Measurements from ENCODE around the gene TMEM9. TPM values are rescaled to one million over a fixed set of nuclear protein-coding genes. Genes with fewer than 3 reads are reported as not detected.

Gene TMEM9
- total RNA-seq, 3 donors from 2014 or later, result 9.7 to 14.0 (median 9.9) TPM

DNA sequence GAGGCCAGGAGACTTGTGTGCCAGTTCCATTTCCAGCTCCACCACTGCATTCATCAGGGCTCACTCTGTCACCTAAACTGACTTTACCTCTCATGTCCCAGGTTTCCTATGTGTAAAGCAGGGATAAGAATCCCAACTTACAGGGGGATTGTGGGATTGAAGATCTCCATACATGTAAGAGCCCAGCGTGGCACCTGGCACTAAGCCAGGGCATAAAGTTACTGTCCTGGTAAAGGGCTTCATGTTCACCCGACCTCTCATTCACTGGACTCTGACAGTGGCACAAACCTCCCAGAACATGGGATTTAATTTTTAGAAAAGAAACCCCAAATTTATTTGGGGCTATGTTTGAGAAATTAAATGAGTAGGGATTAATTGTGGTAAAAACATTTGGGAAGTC, 27.5 kb upstream of the TMEM9 start:
- H3K9me3 Mint-ChIP-seq, result no peaks in the 10 kb centered on the region
- H3K27me3 Mint-ChIP-seq (ENCODE audit: low read depth), result peaks cover 26% of the 10 kb centered on the region
- no peaks in the 10 kb centered on the region for H3K4me1 Mint-ChIP-seq (ENCODE audit: low read depth)
- no peak overlapping the region for H3K4me3 Mint-ChIP-seq
- DNase-seq, result no peak
- H3K36me3 Mint-ChIP-seq (ENCODE audit: insufficient read depth), result no peaks in the 10 kb centered on the region
- ATAC-seq, result no peak

DNA sequence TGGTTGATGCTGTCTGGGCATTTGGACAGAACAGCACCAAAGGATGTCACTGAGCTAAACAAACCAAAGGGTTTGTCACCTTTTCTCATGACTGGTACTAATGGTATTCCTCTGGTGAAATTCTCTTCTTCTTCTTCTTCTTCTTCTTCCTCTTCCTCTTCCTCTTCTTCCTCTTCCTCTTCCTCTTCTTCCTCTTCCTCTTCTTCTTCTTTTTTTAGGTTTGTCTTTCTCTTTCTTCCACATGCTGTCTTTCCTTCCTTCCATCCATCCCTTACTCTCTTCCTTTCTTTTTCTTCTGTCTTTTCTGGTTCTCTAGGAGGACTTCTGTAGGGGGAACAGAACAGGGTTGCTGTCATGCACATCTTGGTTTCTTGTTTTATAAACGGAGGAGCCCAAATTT, 27.0 kb upstream of the TMEM9 start:
- Mint-ChIP-seq H3K4me3 (no peak overlapping the region), H3K36me3 (ENCODE audit: insufficient read depth) (no peaks in the 10 kb centered on the region), H3K4me1 (ENCODE audit: low read depth) (no peaks in the 10 kb centered on the region), H3K9me3 (no peaks in the 10 kb centered on the region), H3K27me3 (ENCODE audit: low read depth) (peaks cover 26% of the 10 kb centered on the region)
- DNase-seq, result no peak
- no peak for ATAC-seq

DNA sequence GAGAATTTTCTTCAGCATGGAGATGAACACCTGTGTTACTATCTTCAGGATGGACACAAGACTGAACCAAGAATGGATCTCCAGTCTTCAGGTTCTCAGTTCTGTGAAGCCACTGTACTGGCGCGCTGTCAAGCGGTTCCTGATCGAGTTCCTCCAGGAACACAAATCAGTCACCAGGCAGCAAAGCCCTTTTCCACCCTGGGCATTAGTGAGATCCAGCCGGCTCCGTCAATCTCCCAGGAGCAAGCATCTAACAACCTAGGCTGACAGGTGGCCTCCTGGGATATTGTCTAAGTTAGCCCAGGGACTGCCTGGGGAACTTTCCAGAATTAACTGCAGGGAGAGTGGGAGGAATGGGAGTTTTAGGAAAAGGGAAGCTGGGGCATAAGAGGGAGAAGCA, 26.6 kb upstream of the TMEM9 start:
- ATAC-seq, result no peak
- Mint-ChIP-seq H3K4me1 (ENCODE audit: low read depth) (no peaks in the 10 kb centered on the region), H3K27me3 (ENCODE audit: low read depth) (peaks cover 27% of the 10 kb centered on the region)

DNA sequence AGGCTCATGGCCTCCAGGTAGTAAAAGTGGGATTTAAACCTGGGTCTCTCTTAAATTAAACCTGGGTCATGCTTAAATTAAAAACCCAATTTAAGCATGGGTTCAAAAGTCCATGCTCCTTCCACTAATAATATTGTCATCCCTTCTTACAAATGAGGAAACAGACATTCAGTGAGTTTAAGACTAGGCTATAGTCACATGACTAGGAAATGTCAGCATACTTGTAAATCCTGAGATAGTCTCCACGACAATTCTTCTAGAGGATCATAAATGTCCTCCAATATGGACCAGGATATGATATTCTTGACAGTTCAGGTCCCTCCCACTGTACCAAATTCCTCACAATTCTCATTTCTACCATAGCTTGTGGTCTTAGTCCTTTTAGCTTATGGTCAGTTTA, 25.9 kb upstream of the TMEM9 start:
- no peaks in the 10 kb centered on the region for H3K36me3 Mint-ChIP-seq (ENCODE audit: insufficient read depth)
- DNase-seq (no peak), ATAC-seq (no peak)
- no peaks in the 10 kb centered on the region for H3K9me3 Mint-ChIP-seq
- H3K4me1 Mint-ChIP-seq (ENCODE audit: low read depth), result no peaks in the 10 kb centered on the region
- no peak overlapping the region for H3K4me3 Mint-ChIP-seq
- H3K27me3 Mint-ChIP-seq (ENCODE audit: low read depth), result peaks cover 27% of the 10 kb centered on the region

More for the DNA sequence above, 26.6 kb upstream of the TMEM9 start:
- Mint-ChIP-seq H3K4me3 (no peak overlapping the region), H3K9me3 (no peaks in the 10 kb centered on the region), H3K36me3 (ENCODE audit: insufficient read depth) (no peaks in the 10 kb centered on the region)
- no peak for DNase-seq

DNA sequence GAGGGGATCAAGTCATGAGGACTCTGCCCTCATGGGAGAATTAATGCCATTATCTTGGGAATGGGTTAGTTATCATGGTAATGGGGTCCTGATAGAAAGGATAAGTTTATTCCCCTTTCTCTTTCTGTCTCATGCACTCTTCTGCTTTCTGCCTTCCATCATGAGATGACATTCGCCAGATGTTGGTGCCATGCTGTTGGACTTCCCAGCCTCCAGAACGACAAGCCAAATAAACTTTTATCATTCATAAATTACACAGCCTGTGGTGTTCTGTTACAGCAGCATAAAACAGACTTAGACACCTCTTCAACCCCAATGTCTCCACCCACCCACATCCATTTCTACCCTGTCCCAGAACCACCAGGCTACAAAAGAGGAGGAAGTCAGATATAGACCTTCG, 24.4 kb upstream of the TMEM9 start:
- no peak for DNase-seq
- ATAC-seq, result no peak
- no peaks in the 10 kb centered on the region for H3K36me3 Mint-ChIP-seq (ENCODE audit: insufficient read depth)
- H3K9me3 Mint-ChIP-seq, result no peaks in the 10 kb centered on the region
- peaks cover 25% of the 10 kb centered on the region for H3K27me3 Mint-ChIP-seq (ENCODE audit: low read depth)
- H3K4me3 Mint-ChIP-seq, result no peak overlapping the region
- no peaks in the 10 kb centered on the region for H3K4me1 Mint-ChIP-seq (ENCODE audit: low read depth)

DNA sequence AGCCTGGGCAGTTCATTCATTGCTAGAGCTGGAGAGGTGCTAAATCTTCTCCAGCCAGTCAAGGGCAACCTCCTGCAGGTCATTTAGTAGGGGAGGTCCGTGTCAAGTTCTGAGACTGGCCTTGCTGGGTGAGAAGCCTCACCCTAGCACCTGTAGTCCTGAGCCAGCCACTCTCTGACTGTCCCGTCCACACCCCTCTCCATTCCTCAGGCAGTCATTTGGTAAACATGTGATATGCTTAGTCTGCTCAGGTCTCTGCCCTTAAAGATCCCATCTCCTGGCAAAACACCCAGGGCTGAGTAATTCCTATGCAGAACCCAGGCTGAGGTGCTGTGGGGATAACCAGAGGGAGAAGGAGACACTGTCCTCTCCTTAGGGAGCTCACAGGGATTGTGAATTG, 22.7 kb upstream of the TMEM9 start:
- H3K9me3 Mint-ChIP-seq, result no peaks in the 10 kb centered on the region
- H3K36me3 Mint-ChIP-seq (ENCODE audit: insufficient read depth), result no peaks in the 10 kb centered on the region
- DNase-seq (no peak), ATAC-seq (no peak)
- peaks cover under 1% of the 10 kb centered on the region for H3K4me1 Mint-ChIP-seq (ENCODE audit: low read depth)
- peaks cover 17% of the 10 kb centered on the region for H3K27me3 Mint-ChIP-seq (ENCODE audit: low read depth)
- H3K4me3 Mint-ChIP-seq, result no peak overlapping the region

DNA sequence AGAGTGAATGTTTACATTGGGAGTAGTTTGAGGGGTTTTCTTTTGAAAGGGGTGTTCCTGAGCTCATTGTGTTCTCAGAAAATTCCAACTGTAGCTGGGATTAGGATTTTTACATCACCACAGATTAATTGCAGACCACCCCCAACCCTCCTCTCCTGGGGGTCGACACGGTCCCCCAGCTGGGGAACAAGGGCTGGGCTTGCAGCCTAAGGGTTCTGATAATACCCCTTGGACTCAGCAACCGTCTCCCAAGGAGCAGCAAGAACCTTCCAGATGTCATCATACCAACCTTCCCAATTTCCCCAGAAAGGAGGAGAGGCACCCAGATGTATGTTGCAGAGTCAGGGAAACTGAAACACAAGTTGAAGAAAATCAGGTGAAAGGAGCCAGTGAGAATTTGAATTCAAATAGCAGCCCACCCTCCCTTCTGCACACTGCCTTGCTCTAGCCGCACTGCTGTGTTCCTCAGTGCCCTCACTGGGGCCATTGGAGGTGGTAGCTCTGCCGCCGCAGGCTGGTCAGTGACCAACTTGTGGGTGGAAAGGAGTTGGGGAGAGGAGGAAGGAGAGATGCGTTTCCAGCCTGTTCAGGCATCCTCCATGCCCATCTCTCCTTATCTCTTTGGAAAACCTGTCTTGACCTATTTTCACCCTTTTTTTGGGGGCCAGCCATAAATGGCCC, 21.7 kb upstream of the TMEM9 start:
- Mint-ChIP-seq H3K27me3 (ENCODE audit: low read depth) (peaks cover 18% of the 10 kb centered on the region), H3K9me3 (no peaks in the 10 kb centered on the region), H3K36me3 (ENCODE audit: insufficient read depth) (no peaks in the 10 kb centered on the region), H3K4me3 (no peak overlapping the region), H3K4me1 (ENCODE audit: low read depth) (peaks cover 9% of the 10 kb centered on the region)
- DNase-seq (no peak), ATAC-seq (no peak)

DNA sequence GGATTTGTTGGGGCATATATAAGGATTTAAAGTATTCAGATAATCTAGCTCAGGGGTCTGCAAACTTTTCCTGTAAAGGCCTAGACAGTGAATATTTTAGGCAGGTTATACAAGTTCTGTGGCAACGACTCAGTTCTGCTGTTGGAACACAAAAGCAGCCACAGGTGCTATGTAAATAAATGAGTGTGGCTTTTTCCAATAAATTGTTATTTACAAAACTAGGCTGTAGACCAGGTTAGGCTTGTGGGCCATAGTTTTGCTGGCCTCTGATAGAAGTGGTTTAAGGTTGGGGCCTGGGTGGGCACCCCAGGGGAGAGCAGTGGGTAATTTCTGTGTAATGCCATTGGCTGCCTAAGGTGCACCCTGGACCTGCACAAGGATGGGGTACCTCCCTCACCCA, 19.5 kb upstream of the TMEM9 start:
- H3K27me3 Mint-ChIP-seq (ENCODE audit: low read depth), result peaks cover 13% of the 10 kb centered on the region
- no peak for DNase-seq
- ATAC-seq, result no peak
- H3K36me3 Mint-ChIP-seq (ENCODE audit: insufficient read depth), result no peaks in the 10 kb centered on the region
- H3K4me3 Mint-ChIP-seq, result no peak overlapping the region
- H3K4me1 Mint-ChIP-seq (ENCODE audit: low read depth), result peaks cover 17% of the 10 kb centered on the region
- no peaks in the 10 kb centered on the region for H3K9me3 Mint-ChIP-seq

DNA sequence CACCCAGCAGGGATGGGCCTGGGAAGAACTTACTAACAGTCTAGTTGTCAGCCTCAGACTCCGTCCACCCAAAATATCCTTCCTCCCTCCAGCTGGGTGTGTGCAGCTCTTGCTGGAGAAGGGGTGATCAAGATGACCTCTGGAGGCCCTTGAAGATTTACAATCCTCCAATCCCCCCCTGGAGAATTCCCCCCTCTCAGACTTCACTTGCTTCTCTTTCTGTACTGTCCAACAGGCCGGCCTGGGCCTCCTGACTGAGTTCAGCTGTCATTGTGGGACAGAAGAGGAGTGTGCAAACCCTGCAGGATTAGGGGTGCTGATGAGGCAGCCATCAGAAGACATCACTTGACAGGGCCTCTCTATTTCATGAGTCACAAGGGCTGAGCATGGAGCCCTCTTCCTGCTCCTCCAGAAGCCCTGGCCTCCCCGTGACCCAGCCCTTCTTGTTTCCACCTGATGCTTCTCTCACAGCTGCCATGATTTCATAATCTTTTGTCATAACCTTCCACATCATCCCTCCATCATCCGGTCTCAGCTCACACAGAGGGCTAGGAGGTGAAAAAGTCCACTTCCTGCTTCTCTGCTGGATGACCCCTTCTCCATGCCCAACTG, 18.8 kb upstream of the TMEM9 start:
- Mint-ChIP-seq H3K9me3 (no peaks in the 10 kb centered on the region), H3K27me3 (ENCODE audit: low read depth) (peaks cover 10% of the 10 kb centered on the region), H3K4me3 (no peak overlapping the region), H3K36me3 (ENCODE audit: insufficient read depth) (no peaks in the 10 kb centered on the region), H3K4me1 (ENCODE audit: low read depth) (peaks cover 17% of the 10 kb centered on the region)
- DNase-seq, result no peak
- ATAC-seq, result no peak

DNA sequence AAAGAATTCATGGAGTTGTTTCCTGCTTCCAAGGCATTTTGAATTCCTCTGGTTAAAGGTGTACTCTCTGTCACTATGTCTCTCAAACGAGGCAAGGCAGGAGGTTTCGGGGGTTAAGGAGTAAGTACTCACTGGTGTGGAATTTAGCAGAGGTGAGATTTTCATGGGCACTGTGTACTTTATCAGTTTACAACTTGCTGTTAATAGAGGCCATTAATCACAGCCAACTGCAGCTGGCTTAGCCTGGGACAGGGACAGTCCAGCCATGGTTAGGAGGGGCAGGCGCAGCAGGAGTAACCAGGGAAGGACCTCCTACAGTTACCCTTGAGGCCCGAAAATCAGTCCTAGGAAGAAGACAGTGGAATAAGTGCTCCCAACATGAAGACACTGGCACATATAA, 18.1 kb upstream of the TMEM9 start:
- Mint-ChIP-seq H3K36me3 (ENCODE audit: insufficient read depth) (no peaks in the 10 kb centered on the region), H3K9me3 (no peaks in the 10 kb centered on the region), H3K4me1 (ENCODE audit: low read depth) (peaks cover 17% of the 10 kb centered on the region), H3K27me3 (ENCODE audit: low read depth) (peaks cover 8% of the 10 kb centered on the region), H3K4me3 (no peak overlapping the region)
- DNase-seq (no peak), ATAC-seq (no peak)

DNA sequence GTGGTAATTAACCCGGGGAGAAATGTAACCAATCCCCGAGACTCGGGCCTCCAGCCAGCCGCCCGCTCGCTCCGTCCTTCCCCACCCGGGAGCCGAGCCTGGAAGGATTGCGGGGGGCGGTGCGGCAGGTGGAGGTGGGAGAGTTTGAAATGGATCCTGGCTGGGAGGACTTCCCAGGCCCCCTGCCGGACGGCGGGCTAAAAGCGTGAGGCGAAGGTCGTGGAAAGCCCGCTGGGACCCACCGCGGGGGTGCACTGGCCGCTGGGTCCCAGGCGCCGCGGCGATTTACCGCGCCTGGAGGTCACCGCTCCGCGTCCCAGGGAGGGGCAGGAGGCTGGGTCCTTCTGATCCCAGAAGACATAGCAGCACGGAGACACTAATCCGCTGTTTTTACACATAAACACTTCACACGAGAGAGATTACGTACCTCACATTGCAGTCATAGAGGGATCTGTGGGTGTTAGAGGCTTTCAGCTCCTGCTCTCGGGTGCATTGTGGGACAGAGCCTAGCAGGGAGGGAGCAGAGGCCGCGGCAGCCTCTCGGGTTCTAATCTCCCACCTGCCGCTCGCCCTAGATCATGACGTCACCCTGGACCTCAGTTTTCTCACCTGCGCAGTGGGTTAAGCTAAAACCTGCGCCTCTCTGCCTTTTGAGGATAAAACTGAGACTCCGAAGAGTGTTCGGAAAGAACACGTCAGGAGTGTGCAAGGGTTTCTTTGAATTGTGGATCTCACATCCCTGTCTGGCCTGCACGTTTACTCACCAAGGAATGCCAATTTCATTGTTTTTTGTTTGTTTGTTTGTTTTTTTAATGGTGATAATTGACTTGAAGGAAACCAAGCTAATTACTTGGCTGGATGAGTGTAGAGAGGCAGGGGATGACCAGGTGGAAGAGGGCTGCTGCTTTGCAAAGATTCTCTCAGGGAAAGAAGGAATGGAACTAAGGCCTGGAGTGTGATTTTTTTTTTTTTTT, 17.1 kb upstream of the TMEM9 start:
- Mint-ChIP-seq H3K9me3 (no peaks in the 10 kb centered on the region), H3K36me3 (ENCODE audit: insufficient read depth) (no peaks in the 10 kb centered on the region), H3K4me3 (peak overlapping the region; percentile 82), H3K27me3 (ENCODE audit: low read depth) (peaks cover 8% of the 10 kb centered on the region), H3K4me1 (ENCODE audit: low read depth) (peaks cover 17% of the 10 kb centered on the region)
- peak; percentile 84 to 85 for ATAC-seq
- peak; percentile 18 for DNase-seq

DNA sequence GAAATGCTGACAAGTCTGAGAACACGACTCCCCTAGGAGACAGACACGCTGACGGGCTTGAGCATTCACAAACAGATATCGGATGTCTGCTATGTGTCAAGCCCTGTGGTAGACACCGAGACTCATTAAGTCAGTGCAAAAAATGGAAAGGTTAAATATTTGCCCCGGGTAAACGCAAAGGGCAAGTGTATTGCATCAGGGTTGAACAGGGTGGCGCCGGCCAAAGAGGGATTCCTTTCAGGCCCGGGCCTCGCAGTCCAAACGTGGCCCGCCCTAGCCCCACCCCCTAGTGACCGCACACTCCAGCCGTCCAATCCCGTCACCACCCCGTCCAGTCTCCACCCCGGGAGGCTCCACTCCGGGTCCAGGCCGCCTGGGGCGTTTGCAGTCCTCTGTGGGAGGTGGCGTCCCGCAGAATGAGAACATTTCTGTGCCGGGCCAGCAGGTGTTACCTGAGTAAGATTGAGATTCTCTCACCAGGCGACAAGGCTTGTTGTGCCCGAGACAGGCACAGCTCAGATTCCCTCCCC, 16.3 kb upstream of the TMEM9 start:
- ATAC-seq (peak; percentile 84 to 86), DNase-seq (peak; percentile 56)
- H3K36me3 Mint-ChIP-seq (ENCODE audit: insufficient read depth), result no peaks in the 10 kb centered on the region
- H3K9me3 Mint-ChIP-seq, result no peaks in the 10 kb centered on the region
- H3K4me3 Mint-ChIP-seq, result peak overlapping the region; percentile 82
- H3K27me3 Mint-ChIP-seq (ENCODE audit: low read depth), result peaks cover 6% of the 10 kb centered on the region
- H3K4me1 Mint-ChIP-seq (ENCODE audit: low read depth), result peaks cover 17% of the 10 kb centered on the region

DNA sequence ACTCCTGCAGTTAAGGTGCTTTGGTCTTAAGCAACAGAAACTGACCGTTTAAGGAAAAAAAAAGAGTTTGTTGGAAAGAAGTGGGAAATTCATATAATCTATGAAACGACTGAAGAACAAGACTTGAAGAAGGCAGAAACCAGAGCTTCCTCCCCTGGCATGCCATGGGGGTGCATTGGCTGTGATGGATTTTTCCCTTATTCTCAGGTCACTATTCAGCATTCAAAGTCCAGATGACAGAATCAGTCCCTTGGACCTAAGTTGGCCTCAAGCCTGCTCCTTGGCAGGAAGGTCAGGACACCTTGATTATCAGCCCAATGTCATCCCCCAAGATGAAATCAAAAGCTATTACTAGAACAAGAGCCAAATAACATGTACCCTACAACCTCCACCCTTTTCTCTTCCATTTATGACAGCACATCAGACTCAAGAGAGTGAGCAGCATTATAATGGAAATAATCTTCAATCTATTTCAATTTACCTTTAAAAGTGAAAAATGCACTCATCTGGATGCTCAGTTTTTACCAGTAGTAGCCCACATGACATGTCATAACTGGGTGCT, 15.8 kb upstream of the TMEM9 start:
- DNase-seq, result no peak
- Mint-ChIP-seq H3K27me3 (ENCODE audit: low read depth) (peaks cover 6% of the 10 kb centered on the region), H3K4me1 (ENCODE audit: low read depth) (peaks cover 17% of the 10 kb centered on the region)

DNA sequence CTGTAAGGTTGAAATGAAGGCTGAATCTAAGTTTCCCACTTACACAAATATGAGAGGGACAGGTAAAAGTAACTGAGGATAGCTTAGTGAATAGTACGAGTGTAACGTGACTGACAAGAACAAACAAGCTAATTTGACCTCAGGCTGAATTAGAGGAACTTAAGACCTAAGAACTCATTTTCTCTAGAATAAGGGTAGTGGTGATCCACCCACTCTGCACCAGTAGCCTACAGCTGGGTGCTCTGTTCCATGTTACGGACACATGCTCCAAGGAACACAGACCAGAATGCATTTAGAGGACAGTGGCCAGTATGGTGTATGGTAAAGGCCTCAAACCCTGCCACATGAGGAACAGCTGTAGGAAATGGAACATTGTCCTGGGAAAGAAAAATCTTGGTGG, 14.9 kb upstream of the TMEM9 start:
- Mint-ChIP-seq H3K4me1 (ENCODE audit: low read depth) (peaks cover 17% of the 10 kb centered on the region), H3K9me3 (no peaks in the 10 kb centered on the region), H3K27me3 (ENCODE audit: low read depth) (peaks cover 4% of the 10 kb centered on the region), H3K36me3 (ENCODE audit: insufficient read depth) (no peaks in the 10 kb centered on the region), H3K4me3 (no peak overlapping the region)
- DNase-seq (no peak), ATAC-seq (no peak)

More for the DNA sequence above, 15.8 kb upstream of the TMEM9 start:
- H3K4me3 Mint-ChIP-seq, result peak overlapping the region; percentile 82
- no peaks in the 10 kb centered on the region for H3K9me3 Mint-ChIP-seq
- H3K36me3 Mint-ChIP-seq (ENCODE audit: insufficient read depth), result no peaks in the 10 kb centered on the region
- no peak for ATAC-seq
